Ammon's horn (tissue), 1 donor: ENCODE measurements around the gene PSTPIP1.

Source experiments
- DNase-seq: peaks from one replicate; pipeline ENCODE4 v3.0.0-alpha.2; 2016; ENCODE audit warnings: low spot score

The PSTPIP1 gene

DNA sequence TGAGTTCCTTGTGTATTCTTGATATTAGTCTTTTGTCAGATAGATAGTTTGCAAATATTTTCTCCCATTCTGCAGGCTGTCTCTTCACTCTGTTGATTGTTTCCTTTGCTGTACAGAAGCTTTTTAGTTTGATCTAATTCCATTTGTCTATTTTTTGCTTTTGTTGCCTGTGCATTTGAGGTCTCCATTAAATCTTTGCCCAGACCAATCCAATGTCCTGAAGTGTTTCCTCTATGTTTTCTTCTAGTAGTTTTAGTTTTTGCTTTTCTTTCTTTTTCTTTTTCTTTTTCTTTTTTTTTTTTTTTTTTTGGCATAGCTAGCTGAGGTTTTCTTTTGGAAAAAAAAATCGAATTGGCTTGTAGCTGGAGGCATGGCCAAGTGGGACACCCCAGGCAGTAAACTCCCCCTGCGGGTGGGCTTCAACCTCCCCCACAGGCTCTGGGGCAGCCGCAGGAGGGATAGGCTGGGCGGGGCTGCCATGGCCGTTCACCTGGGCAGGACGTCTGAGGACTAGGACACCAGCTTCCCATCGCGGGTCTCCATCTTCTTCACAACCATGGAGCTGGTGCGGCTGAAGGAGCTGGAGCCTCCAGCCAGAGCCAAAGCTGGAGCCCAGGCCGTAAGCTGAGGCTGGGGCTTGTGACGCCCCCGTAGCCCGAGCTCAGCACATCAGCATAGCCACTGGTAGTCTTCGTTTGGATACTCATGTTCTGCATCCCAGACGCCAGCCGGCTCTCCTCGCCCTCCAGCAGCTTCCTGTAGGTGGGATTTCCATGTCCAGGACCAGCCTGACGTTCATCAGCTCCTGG is 16.2 kb upstream of the PSTPIP1 start:
- DNase-seq = no peak

DNA sequence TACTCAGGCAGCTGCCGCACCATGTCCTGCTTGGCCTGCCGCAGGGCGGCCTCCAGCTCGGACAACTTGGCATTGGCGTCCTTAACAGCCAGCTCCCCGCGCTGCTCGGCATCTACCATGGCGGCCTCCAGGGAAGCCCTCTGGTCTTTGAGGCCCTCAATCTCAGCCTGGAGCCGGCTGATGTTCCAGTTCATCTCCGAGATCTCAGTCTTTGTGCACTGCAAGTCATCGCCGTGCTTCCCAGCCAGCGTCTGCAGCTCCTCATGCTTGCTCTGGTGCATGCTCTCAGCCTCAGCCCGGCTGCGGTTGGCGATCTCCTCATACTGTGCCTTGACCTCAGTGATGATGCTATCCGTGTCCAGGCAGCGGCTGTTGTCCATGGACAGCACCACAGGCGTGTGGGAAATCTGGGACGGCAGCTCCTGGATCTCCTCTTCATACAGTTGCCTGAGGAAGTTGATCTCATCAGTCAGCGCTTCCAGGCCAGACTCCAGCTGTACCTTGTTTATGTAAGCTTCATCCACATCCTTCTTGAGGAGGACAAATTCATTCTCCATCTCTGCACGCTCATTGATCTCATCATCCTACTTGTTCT is 15.5 kb upstream of the PSTPIP1 start:
- DNase-seq = no peak

DNA sequence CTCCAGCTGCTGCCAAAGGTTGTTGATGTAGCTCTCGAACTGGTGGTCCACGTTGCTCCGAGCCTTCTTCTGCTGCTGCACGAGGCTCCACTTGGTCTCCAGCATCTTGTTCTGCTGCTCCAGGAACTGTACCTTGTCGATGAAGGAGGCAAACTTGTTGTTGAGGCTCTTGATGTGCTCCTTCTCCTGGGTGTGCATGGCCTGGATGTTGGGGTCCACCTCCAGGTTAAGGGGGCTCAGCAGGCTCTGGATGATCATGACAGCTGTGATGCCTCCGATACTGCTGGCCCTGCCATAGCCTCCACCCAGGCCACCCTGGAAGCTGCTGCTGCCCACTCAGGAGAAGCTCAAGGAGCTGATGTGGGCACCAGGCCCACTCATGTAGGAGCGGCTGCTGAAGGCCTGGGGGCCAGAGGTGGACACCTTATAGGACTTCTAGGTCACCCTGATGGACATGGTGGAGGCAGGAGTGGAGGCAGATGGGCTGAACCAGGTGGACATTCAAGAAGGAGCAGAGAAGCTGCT is 14.9 kb upstream of the PSTPIP1 start:
- DNase-seq = no peak

DNA sequence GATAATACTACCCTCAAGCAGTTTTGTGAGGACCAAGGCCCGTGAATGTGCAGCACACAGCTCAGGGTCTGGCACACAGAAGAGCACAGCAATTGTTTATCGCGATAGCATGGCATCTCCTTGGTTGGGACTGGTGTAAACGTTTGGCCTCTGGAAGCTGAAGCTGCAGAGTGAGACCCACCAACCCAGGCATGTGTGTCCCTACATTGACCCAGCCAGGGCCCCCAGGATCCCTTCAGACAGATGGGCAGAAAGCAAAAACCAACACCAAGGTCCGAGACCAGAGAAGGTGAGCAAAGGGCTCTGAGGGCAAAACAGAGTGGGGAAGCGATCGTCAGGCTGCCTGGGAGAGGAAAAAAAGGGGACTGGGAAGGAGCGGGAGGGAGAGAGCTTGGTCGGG is 12.6 kb upstream of the PSTPIP1 start:
- DNase-seq = no peak

DNA sequence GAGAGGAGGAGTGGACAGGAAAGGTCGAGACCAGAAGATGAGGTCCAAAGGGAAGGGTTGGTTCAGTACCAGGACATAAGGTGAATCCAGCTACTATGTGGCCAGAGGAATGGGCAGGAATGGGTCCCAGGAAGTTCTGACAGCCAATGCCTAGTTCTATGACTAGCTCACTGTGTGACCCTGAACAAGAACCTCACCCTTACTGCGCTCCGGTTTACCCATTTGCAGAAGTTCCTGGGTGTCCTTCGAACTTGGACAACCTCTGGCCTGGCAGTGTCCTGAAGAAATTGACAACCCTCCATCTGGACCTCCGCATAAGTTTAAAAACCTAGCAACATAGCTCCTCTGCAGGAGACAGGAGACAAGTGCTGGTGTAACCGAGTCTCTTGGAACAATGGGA is 12.2 kb upstream of the PSTPIP1 start:
- no peak for DNase-seq

DNA sequence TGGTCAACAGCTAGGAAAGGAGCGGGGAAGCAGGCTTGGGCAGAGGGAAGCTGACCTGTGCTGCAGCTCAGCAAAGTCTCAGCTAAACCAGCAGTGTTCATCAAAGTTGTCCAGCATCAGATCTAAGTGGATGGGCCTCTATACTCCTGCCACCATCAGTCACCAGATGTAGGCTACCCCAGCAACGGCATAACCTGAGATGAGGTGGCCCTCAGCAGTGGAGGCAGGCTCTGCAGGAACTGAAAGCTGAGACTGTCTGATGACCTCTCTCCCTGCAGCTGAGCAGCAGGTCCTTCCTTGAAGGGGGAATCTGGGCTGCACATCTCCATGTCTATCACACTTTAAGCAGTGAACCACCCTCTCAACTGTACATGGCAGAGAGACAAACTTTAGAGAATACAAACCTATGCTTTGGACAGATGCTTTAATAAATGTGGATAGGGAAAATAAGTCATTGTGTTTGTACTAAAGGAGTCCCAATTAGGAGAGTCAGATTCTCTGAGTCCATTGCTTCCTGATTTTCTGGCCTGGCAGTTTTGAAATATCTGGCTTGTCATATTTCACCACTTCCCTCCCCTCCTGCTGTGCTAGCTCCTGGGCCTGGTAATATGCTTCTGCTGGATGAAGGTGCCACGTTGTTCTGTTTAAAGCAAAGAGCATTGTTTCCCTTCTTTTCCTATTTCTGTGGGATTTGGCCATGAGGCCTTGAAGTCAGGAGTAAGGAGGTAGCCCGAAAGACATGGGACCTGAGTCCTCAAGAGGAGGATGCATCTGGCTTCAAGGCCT is 11.1 kb upstream of the PSTPIP1 start:
- DNase-seq = no peak

DNA sequence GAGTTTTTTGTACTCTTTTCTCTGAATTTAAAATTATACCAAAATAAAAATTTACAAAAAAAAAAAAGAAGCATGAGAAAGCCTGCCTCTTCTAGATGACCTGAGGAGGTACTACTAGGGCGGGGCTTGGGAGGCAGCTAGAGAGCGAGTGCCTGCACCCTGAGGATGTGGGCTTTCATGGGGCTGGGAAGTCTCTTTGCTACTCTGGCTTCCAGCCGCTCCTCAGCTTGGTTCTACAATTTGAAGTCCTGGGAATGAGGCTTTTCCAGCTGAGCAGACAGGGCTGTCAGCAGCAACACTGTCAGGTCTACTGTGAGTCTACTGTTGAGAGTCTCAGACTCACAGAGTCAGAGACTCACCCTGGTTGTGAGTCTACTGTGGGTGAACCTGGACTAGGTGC is 8.2 kb upstream of the PSTPIP1 start:
- no peak for DNase-seq

DNA sequence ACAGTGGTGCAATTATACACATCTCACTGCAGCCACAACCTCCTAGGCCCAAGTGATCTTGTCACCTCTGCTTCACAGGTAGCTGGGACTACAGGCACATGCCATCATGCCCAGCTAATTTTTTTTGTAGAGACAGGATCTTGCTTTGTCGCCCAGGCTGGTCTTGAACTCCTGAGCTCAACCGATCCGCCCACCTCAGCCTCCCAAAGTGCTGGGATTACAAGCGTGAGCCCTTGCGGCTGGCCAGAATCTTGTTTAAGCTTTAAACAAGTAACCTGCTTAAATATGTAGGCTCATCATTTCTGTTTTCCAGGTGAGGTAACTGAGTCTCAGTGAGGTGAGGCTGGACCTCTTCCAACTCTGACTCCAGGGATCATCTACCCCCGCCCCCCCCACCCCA is 7.7 kb upstream of the PSTPIP1 start:
- DNase-seq = no peak

DNA sequence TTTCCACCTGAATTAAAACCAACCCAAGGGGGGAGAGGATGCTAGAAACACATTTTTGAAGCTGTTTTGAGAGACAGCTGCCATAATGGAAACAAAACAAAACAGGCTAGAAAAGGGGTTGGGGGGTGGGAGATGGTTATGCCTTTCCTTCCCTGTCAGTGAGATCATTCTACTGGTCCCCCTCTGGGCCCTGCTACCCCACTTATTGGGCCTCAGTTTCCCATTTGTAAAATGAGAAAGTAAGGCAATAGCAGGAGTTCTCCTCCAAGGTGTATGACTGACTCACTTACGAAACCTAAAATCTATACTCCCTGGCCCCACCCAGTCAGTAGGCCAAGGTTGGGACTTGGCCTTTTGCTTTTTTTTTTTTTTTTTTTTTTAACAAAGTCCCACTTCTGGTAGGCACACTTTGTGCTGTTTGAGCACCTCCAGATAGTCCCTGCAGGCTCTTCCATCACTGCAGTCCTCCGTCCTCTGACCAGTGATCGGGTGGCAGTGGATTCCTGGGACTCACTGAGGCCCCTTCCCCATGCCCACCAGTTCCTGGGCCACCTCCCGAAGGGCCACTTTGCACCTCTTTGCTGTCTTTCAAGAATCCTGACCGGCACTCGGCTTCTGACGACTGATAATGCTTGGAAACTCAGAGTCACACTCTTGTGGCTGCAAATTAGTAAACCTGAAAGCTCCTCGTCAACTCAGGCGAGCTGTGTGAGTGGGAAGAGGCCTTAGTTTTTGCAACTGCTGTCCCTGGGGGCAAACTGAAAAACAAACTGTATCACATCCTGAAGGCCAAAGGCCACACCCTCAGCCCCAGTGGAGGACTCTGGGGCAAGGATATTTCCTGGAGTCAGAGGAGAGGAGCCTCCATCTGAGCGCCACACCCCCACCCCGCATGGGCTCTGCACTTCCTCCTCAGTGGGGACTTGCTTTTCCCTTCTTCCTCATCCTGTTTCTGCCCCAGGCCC is 6.7 kb upstream of the PSTPIP1 start:
- peak; percentile 35 for DNase-seq

DNA sequence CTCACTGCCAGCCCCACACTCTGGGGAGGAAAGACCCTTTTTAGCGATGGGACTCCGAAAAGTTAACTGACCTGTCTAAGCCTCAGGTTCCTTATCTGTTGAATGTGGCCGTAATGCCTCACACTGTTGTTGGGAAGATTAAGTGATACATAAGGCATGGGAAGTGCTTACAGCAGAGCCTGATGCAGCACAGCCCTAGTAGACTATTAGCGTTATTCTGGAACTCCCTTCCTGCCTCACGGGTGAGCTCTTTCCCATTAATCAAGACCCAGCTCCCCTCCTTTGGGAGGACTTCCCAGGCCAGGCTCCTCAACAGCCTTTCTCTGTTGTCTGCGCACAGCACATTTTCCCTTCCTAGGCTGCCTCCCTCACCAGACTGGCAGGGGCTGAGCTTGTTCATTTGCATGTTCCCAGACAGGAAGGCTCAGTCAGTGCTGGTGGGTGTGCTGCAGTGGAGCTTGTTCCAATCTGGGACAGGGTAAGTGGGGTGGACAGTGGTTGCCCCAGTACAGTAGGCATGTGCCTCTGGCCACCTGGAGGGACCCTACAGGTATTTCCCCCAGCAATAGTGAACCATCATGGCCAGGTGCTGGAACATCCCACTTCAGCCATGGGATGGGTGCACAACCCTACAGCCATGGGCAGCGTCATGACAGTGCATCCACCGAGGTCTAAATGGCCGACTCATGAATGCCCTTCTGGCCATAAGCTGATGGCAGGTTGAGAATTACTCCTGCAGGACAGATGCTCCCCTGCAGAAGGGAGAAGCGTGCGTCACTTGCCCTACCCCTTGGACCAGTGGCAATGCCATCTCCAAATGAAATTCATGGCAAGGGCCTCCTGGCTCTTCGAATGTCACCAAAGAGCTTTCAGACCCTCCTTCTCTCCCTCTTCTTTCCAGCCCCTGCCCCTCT is 5.8 kb upstream of the PSTPIP1 start:
- DNase-seq = peak; percentile 69

DNA sequence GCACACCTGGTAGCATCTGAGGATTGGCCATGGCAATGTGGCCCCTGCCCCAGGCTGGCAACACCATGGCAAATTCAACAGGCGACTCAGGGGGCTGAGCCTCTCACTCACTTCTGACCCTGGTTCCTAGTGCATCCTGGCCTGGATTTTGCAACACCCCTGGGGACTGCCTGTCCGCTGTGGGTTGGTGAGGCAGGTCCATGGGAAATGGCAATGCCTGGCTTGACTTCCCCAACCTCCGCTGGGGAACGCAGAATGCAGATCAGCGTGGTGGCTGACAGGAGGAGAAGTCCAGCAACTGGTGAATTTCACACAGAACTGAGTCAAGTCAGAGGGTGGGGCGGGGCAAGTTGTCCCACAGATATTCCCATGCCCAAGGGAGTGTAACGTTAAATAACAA is 3.9 kb upstream of the PSTPIP1 start:
- DNase-seq = no peak

DNA sequence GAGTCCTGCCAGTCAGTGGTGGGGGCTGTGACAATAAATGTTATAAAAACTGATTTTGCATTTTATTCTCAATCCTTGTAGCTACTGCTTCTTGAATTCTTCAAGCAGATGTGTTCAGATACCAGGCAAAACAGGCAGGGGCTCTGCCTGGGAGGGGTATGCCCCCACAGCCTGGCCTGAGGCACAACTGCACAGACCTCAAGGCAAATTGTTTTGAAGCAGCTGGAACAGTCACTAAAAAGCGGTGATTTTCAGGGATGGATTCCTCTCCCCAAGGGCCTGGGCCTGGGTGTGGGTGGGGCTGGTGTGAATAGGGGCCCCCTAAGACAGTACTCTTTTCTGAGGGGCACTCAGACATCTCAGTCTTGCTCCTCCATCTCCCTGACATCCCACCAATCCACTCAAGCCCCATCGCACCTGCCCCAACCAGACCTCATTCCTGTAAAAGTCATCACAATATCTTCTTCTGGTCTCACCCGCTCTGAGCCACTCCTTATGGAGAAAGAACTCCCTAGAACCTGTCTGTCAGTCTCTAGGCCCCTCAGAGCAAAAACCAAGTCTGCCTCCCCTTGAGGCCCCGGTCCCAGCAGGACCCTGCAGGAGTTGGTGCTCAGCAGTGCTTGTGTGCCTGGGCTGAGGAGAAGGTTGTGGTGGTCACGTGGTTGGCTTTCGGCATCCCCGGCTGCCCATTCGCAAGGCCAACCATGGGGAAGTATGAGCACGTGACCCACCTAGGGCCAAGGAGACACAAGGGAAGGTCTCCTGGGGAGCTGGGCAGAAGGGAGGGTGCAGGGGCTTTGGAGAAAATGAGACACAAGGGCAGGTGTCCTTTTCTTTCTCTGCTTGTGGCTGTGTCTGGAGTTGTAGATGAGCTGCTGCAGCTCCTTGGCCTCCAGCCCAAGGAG is 2.9 kb upstream of the PSTPIP1 start:
- DNase-seq = peak; percentile 75

DNA sequence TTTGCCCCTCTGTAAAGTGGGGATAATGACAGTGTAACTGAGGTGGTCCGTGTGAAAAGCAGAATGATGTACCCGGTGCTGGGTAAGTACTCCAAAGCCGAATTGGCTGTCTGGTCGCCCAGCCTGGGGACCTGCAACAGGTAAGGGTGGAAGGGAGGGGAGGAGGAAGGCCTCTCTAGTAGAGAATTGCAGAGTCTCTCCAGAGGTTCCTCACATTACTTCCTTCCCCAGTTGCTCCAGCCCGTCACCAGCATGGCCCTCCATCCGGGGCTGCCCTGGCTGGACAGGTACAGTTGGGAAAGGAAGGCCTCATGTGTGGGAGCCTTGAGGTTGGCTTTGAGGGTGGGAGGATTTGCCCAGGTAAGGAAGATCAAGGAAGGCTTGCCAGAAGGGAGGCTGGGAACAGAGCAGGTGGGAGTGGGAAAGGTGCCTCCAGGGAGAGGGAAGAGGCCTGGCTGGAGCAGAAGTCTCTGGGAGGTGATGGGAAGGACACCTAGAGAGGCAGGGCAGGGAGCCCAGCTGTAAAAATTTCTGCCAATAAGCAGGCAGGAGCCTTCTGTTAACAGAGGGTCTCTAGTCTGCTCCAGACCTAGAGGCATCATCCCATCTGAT is 1.7 kb upstream of the PSTPIP1 start:
- no peak for DNase-seq

DNA sequence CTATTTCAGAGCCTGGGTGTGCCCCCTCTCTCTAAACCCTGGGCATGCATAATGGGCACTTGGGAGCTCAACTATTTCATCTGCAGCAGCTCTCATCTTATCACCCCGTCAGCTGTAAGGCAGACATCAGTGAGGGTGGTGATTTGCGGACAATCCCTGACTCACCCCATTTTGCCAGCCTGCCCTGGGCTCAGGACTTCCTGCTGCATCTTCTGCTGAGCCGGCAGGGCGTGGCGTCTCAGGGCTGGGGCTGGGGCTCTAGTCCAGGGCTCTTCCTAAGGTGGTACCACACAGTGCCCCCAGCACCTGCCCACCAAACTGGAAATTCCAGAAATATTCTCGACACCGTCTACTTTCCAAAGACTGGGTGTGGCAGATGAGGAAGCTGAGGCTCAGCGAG is 925 bp upstream of the PSTPIP1 start:
- no peak for DNase-seq

DNA sequence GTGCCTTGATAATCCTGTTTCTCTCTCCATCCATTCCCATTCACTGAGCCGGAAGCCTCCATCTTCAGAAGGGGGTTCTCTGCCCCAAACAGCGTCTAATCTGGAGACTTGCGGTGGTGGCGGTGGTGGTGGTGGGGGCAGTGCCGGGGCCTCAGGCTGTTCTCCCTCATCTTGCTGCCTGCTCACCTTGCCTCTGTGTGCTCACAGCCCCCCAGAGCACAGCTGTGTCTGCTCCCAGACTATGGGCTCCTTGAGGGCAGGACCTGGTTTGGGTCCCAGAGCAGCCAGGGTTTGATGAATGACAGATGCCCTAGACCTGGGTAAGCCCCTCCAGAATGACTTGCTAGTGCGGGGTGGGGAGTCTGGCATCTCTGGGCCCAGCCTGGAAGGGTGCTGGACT is 430 bp upstream of the PSTPIP1 start:
- DNase-seq = no peak

DNA sequence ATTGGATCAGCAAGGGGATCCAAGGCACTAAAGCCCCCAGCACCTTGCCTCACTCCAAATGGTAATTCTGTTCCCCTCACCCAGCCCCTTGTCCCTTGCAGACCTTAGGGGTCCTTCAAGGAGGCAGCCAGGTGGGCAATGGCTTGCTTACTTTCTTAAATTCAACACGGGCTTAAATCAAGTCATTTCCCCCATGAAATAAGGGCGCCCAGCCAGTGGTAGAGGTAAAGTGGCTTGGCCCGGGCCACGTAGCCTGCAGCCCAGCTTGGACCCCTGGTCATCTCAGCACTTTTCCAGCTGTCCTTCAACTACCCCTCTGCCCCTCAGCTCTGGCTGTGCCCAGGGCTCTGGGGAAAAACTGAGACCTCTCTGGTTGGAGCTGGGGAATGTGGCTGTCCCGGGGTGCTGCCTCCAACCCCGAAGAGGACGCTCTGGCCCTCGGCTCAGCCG is 1.2 kb downstream of the PSTPIP1 start:
- no peak for DNase-seq

DNA sequence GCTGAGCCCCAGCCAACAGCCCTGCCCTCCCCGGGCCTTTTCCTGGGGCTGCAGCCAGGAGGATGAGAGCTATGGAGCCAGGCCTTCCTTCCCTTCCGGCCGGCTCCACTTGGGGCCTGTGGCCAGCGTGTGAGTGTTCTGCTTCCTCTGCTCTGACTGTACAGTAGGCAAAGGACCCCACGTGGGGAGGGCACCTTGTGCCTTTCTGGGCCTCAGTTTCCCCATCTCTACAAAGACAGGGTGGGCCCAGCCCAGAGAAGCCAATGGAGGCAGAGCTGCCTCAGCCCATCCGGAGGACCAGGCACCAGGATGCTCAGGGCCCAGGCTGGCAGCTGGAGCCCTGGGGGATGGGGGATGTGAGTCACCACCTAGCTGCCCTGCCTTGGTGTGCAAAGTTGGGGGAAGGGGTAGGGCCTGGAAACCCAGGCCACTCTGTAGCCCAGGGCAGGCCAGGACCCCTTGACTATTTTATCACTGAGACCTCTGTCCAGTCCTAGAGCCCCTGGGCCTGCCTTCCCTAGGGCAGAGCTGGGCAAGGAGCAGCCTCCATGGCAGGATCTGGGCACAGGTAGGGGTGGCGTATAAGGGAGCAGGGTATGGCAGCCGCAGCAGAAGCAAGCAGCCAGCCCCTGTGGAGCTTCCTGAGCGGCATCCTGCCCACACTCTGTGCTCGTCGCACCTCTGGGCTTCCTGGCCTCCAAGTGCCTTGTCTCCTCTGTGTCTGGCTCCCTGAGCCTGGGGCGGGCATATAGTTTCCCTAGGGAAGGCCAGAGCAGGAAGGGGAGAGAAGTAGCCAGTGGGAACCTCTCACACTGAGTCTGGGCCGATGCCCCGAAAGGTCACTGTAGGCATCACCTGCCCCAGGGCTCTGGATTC is 1.8 kb downstream of the PSTPIP1 start:
- no peak for DNase-seq
